IPS-18a (cell line): ENCODE measurements around the gene TMEM203.

Experiments used
- H3K27ac ChIP-seq: one replicate; pipeline ENCODE4 v1.5.1; 2013; ENCODE audit warnings: low read length
- H3K27me3 ChIP-seq: one replicate; pipeline ENCODE4 v1.6.1; 2013; ENCODE audit warnings: mild to moderate bottlenecking, low read length; ENCODE audit not compliant: control insufficient read depth, insufficient read depth
- H3K36me3 ChIP-seq: one replicate; pipeline ENCODE4 v1.6.1; 2013; ENCODE audit warnings: low read depth, low read length; ENCODE audit not compliant: control insufficient read depth
- H3K4me1 ChIP-seq: one replicate; pipeline ENCODE4 v1.6.1; 2013; ENCODE audit warnings: low read depth, low read length; ENCODE audit not compliant: control insufficient read depth
- H3K4me3 ChIP-seq: one replicate; pipeline ENCODE4 v1.5.1; 2013; ENCODE audit warnings: low read length
- H3K9ac ChIP-seq: one replicate; pipeline ENCODE4 v1.6.1; 2013; ENCODE audit warnings: mild to moderate bottlenecking, low read length, moderate library complexity
- H3K9me3 ChIP-seq: one replicate; pipeline ENCODE4 v1.6.1; 2013; ENCODE audit warnings: low read depth, low read length; ENCODE audit not compliant: control insufficient read depth

Gene TMEM203

DNA sequence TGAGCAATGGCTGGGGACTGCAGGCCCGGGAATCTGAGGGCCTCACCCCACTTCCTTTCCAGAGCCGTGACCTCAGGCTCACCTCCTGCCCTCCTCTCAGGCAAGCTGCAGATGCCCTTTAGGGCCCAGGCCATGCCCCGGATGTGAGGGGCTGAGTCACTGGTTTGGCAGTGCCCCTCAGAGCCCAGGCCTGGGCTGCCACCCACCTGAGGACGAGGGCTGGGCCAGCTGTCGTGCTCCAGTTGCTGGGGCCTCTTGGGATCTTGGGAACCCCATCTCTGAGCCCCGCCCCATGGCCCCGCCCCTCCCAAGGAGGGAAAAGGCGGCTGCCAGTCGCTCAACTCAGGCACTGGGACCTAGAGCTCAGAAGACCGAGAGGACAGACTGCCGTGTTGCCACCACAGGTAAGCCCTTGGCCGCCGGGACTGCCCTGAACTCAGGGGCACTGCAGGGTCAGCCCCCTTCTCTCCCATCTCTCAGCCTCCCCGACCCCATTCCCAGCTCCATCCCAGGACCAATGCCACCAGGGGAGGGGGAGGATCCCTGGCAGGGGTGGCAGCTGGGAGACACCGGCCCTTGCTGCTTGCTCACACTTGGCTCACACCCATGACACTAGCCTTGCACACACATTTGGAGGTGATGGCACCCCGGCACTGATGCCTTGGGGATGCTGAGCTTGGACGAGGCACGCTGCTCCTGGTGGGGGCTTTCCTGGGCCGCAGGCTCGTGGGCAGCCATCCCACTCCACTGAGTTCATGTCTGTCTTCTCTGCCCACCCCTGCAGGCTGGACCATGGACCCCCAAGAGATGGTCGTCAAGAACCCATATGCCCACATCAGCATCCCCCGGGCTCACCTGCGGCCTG lies 19.6 kb upstream of the TMEM203 start, which contains the start of gene CYSRT1:
CYSRT1 (plus strand) TSS at position 345 of the 865 bp plus-strand sequence; CDS start at position 793, 448 bp downstream.
- Histone ChIP-seq H3K36me3 (no peaks in the 10 kb centered on the region), H3K9ac (peak within 1 kb of the TSS; percentile 61), H3K9me3 (no peaks in the 10 kb centered on the region), H3K27ac (no peak within 1 kb of the TSS), H3K27me3 (peaks cover 8% of the 10 kb centered on the region), H3K4me3 (peak within 1 kb of the TSS; percentile 75), H3K4me1 (no peaks in the 10 kb centered on the region)

DNA sequence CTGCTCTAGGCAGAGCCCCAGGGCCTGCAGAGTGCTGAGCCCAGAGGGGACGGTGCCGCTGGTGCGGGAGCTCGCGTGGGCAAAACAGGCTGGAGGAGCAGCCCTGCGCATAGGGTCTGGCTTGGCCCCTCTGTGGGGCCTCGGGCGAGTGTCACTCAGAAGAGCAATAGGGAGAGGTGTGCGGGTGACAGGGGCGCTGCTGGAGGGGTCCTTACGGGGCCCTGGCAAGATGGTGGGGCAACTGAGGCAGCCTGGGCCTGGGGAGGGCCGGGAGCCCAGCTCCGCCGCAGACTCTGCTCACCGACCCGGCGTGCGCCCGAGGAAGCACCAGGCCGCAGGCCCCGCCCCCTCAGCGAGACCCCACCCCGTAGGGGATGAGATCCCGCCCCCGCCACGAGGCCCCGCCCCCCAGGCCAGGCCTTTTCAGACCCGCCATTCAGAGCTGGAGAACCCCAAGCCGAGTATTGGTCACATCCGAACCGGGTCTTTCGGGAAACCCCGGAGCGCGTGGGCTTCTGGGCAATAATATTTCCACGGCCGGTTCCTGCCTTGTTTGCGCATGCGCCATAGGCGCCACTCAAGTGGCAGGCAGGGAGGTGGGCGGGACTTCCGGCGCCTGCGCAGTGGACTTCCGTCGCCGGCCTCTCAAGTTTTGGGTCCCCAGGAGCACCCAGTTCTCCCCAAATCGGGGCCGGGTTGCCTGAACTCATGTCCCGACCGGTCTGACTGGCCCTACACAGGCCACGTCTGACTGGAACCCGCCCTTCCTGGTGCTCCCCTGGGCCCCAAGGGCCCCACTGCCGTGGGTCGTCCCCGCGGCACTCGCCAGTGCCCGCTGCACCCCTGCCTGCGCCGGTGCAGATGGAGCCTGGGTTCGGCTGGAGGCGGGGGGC lies 17.9 kb upstream of the TMEM203 start:
- no peaks in the 10 kb centered on the region for H3K9me3 ChIP-seq
- H3K4me1 ChIP-seq, result no peaks in the 10 kb centered on the region
- peak overlapping the region; percentile 61 for H3K9ac ChIP-seq
- H3K27me3 ChIP-seq, result peaks cover 8% of the 10 kb centered on the region
- peak overlapping the region; percentile 75 for H3K4me3 ChIP-seq
- no peak overlapping the region for H3K27ac ChIP-seq
- H3K36me3 ChIP-seq, result no peaks in the 10 kb centered on the region

DNA sequence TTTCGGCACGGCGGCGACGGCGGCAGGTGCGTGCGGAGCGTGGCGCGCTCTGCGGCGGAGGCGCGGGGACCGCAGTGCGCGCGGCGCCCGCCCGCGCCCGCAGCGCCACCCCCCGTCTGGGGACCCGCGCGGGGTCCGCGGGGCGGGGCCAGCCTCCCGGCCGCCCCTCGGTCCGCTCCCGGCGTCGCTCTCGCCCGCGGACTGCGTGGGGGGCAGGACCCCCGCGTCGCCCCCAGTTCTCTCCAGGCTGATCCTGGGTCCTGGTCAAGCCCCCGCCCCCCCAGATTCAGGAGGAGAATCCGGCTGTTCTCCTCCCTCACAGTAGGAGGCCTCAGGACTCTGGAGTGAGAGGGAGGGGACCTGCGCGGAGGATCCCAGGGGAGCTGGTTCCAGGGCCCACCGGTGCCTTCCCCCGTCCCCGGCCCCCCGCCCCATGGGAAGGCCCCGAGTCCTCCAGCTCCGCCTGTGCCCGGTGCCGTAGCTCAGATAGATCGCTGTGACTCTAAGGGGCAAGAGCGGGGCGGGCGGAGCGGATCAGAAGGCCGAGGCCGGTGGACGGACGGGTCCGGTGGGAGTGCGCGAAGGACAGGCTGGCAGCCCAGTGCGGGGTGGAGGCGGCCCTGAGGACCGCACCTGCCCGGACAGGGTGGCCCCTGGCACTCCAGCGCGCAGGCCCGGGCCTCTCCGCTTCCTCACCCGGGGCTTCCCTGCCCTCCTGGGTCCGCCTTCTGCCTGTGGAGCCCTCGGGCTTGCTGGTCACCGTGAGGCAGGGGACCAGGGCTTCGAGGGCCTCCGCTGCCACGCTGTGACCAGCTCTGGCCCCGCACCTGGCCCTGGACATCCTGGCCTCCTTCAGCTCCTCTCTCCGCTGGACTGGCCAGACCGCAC lies 17.0 kb upstream of the TMEM203 start, which contains the start of gene RNF208:
RNF208 (minus strand) TSS at position 51 of the 888 bp plus-strand sequence. CDS start 1,028 bp downstream, outside the sequence.
- no peaks in the 10 kb centered on the region for H3K9me3 ChIP-seq
- H3K9ac ChIP-seq, result no peak within 1 kb of the TSS
- peaks cover 8% of the 10 kb centered on the region for H3K27me3 ChIP-seq
- H3K4me3 ChIP-seq, result peak within 1 kb of the TSS; percentile 75
- no peak within 1 kb of the TSS for H3K27ac ChIP-seq
- H3K4me1 ChIP-seq, result no peaks in the 10 kb centered on the region
- H3K36me3 ChIP-seq, result no peaks in the 10 kb centered on the region

DNA sequence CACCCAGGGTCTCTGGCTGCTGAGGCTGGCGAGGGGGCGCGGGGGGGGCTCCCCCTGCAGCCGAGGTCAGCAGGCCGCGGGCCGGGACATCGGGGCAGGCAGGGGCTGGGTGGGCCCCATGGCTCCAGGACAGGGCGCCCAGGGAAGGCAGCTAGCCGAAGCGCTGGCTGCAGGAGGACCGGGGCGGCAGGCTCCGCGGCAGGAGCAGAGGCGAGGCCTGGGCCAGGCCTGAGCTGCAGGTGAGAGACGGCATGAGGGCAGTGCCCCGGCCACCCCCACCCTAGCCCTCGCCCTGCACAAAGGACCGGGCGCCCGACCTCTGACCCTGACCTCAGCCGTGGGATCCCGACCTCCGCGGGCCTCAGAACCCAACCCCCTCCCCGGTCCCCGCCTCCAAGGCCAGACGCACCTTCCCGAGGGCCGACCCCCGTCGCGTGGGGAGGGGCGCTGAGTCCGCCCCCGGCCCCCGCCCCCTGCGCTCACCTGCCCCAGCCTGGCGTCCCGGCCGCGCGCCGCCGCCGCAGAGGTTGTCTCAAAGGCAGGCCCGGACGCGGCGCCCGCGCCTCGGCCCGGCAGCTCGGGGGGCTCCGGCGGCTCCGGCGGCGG lies 16.2 kb upstream of the TMEM203 start:
- Histone ChIP-seq H3K4me3 (peak overlapping the region; percentile 42), H3K4me1 (no peaks in the 10 kb centered on the region), H3K9ac (no peak overlapping the region), H3K27ac (no peak overlapping the region), H3K9me3 (no peaks in the 10 kb centered on the region), H3K27me3 (peaks cover 8% of the 10 kb centered on the region), H3K36me3 (no peaks in the 10 kb centered on the region)

DNA sequence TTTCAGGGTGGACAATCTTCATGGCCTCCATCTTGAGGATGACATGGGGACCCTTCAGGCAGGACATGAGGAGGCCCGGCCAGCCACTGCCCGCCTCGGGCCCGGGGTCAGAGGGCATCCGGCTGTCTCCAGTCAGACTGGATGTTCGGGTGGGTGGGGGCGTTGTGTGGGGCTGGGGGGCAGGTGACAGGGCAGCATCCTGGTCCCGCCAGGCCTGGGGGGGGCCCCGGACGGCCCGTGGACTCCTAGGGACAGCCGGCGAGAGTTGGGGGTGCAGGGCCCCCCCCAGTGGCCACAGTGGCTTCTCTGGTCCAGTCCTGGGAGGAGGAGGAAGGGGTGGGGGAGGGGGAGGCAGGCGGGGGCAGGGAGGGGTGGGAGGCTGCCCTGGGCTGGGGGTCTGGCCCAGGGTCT lies 15.7 kb upstream of the TMEM203 start:
- Histone ChIP-seq H3K4me1 (no peaks in the 10 kb centered on the region), H3K9me3 (no peaks in the 10 kb centered on the region), H3K27me3 (peaks cover 8% of the 10 kb centered on the region), H3K27ac (no peak overlapping the region), H3K4me3 (no peak overlapping the region), H3K36me3 (no peaks in the 10 kb centered on the region), H3K9ac (no peak overlapping the region)

DNA sequence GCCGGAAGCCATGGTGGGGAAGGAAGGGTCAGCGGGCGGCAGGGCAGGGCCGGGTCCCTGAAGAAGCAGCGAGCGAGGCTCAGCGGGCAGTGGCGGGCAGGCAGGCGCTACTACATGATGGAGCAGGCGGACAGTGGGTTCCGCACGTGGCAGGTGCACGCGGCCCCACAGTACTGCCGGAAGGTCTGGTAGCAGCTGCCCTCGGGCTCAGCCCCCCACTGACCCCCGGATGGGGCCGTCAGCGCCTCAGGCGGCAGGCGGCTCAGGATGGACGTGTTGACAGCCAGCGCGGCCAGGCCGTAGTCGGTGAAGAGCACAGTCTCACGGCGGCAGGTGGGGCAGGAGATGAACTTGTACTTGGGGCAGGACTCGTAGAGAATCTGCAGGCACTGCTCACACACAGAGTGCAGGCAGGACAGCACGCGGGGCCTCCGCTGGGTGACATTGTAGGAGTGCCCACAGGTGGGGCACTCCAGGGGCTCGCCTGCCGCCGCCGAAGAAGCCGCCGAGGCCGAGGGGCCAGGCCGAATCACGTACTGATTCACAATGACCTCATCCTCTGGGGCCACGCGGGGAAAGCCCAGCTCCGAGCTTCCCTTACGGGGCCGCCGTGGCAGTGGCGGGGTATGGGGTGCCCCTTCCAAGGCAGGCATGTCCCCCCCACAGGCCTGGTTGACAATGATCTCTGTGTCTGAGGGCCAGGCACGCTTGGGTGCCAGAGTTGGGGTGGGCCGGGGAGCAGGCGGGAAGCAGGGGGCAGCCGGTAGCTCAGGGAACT lies 15.1 kb upstream of the TMEM203 start:
- Histone ChIP-seq H3K9ac (no peak overlapping the region), H3K27ac (no peak overlapping the region), H3K4me3 (no peak overlapping the region), H3K36me3 (no peaks in the 10 kb centered on the region), H3K9me3 (no peaks in the 10 kb centered on the region), H3K4me1 (no peaks in the 10 kb centered on the region), H3K27me3 (peaks cover 8% of the 10 kb centered on the region)

DNA sequence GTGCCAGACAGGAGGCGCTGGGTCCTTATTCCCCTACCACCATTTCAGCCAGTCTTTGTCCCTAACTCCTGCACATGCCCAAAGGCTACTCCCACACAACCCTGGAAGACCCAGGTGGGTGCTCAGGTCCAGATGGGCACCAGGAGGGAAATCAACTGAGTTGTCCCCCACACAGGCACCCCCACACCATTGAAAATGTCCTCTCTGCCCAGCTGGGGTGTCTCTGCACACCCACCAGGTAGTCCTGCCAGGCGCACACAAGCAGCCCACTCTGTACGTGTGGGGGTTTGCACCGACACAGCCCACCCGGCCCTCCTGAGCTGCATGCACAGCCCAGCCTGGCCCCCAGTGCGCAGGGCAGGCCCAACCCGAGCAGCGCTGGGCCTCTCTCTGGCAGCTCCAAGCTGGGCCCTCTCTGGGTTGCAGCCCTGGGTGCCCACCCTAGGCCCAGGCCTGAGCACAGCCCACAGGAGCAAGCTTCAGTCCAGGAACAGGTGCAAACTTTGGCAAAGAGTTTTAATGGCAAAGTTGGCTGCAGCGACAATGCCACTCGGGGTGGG lies 14.4 kb upstream of the TMEM203 start:
- no peaks in the 10 kb centered on the region for H3K4me1 ChIP-seq
- no peaks in the 10 kb centered on the region for H3K9me3 ChIP-seq
- H3K9ac ChIP-seq, result no peak overlapping the region
- no peak overlapping the region for H3K4me3 ChIP-seq
- H3K27ac ChIP-seq, result no peak overlapping the region
- peaks cover 8% of the 10 kb centered on the region for H3K27me3 ChIP-seq
- peaks cover 3% of the 10 kb centered on the region for H3K36me3 ChIP-seq

DNA sequence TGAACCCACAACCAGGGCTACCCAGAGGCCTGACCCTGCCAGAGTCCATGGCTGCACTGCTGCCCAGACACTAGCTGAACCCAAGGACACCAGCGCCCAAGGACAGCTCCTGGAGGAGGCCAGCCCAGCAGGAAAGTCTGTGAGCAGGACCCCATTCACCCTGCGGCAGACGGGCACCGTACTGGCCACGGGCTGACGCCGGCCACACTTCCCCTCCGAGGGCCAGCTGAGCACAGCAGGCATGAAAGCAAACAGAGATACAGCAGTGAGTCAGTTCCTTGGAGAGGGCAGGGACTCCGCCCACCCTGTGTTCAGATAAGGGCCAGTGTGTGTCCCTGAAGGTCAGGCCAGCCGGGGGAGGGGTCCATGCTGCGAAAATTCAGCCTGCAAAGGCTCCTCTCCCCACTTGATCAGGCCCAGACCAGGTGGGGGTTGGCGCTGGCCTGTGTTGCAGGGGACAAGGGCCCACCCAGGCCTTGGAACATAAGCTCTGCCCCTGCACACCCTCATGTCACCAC lies 13.4 kb upstream of the TMEM203 start:
- peaks cover 8% of the 10 kb centered on the region for H3K27me3 ChIP-seq
- no peaks in the 10 kb centered on the region for H3K9me3 ChIP-seq
- H3K27ac ChIP-seq, result no peak overlapping the region
- H3K4me1 ChIP-seq, result no peaks in the 10 kb centered on the region
- H3K36me3 ChIP-seq, result peaks cover 9% of the 10 kb centered on the region
- H3K4me3 ChIP-seq, result no peak overlapping the region
- no peak overlapping the region for H3K9ac ChIP-seq

DNA sequence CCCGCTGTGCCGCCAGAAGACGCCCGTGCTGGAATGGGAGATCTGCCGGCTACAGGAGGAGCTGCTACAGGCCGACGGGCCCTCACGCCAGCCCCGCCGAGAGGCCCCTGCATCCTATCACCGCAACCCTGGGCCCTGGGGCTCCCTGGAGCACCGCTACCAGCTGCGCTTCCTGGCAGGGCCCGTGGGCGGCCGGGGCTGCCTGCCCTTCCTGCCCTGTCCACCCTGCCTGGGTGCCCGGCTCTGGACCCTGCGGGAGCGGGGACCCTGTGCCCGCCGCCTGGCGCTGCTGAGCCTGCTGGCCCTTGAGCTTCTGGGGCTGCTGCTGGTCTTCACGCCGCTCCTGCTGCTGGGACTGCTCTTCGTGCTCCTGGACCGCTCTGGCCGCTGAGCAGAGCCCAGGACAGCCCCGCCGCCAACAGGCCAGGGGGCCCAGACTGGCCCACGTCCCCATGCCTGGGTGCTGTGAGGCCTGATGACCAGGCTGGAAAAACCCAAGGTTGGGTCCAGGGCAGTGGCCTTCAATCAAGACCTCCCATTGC lies 12.8 kb upstream of the TMEM203 start:
- Histone ChIP-seq H3K36me3 (peaks cover 9% of the 10 kb centered on the region), H3K4me1 (no peaks in the 10 kb centered on the region), H3K27ac (no peak overlapping the region), H3K9me3 (no peaks in the 10 kb centered on the region), H3K9ac (no peak overlapping the region), H3K4me3 (no peak overlapping the region), H3K27me3 (peaks cover 8% of the 10 kb centered on the region)
